ENCODE data around the gene STPG3. TPM values are rescaled to one million over a fixed set of nuclear protein-coding genes. Genes with fewer than 3 reads are reported as not detected.
A peak's percentile ranks its signal among the peaks of the same experiment; 100 is the strongest.

STPG3 gene
- total RNA-seq, 4 donors from 2014 or later: not detected

GRCh38 chr9:137293482-137294090, 42.5 kb downstream of the STPG3 start:
- Histone ChIP-seq H3K9me3 (no peaks in the 10 kb centered on the region), H3K27ac (no peak overlapping the region), H3K27me3 (peaks cover 76% of the 10 kb centered on the region), H3K4me3 (no peak overlapping the region), H3K36me3 (no peaks in the 10 kb centered on the region), H3K4me1 (peaks cover 0 to 31% (median 6%) of the 10 kb centered on the region in 3 donors)
- WGBS, 2 donors (ENCODE audit: low coverage in 1 of 2): 75 to 77% methylated on average over 14 to 29 of the region's 29 CpGs
- TF ChIP-seq POLR2AphosphoS5 (IDR thresholded peaks at IDR 0.05) (no peak), EP300 (IDR thresholded peaks at IDR 0.05) (no peak), POLR2A (IDR thresholded peaks at IDR 0.05) (no peak), CTCF (IDR thresholded peaks at IDR 0.05) (no peak)
- no peak for ATAC-seq

- Histone ChIP-seq H3K27ac (no peak overlapping the region), H3K27me3 (peaks cover 82% of the 10 kb centered on the region), H3K4me1 (peaks cover 0 to 33% (median 6%) of the 10 kb centered on the region in 3 donors), H3K4me3 (no peak overlapping the region), H3K36me3 (no peaks in the 10 kb centered on the region), H3K9me3 (no peaks in the 10 kb centered on the region)
- ATAC-seq: no peak
- no peak for TF ChIP-seq EP300 (IDR thresholded peaks at IDR 0.05)
- no peak for TF ChIP-seq POLR2AphosphoS5 (IDR thresholded peaks at IDR 0.05)
- TF ChIP-seq POLR2A (IDR thresholded peaks at IDR 0.05): no peak
- TF ChIP-seq CTCF (IDR thresholded peaks at IDR 0.05): no peak
- 42 to 60% methylated on average over 5 to 10 of the region's 11 CpGs for WGBS, 2 donors (ENCODE audit: low coverage in 1 of 2)
These were observed 43.1 kb downstream of the STPG3 start for GRCh38 chr9:137294091-137294680.

GRCh38 chr9:137294681-137295237, 43.7 kb downstream of the STPG3 start:
- H3K27ac ChIP-seq: peak overlapping the region in 1 of 4 donors; percentile 76
- ATAC-seq: peak; percentile 9
- H3K27me3 ChIP-seq: peaks cover 87% of the 10 kb centered on the region
- peak in 1 of 4 experiments; percentile 21 for TF ChIP-seq CTCF (IDR thresholded peaks at IDR 0.05)
- no peak for TF ChIP-seq POLR2A (IDR thresholded peaks at IDR 0.05)
- WGBS, 2 donors (ENCODE audit: low coverage in 1 of 2): 18% methylated on average over 25 of the region's 35 CpGs; no CpG with 5 or more reads in 1 of the 2 donors
- peaks cover 0 to 39% (median 6%) of the 10 kb centered on the region in 3 donors for H3K4me1 ChIP-seq
- H3K9me3 ChIP-seq: no peaks in the 10 kb centered on the region
- H3K36me3 ChIP-seq: no peaks in the 10 kb centered on the region
- H3K4me3 ChIP-seq: peak overlapping the region in 1 of 2 donors; percentile 50

GRCh38 chr9:137295238-137295811, 44.2 kb downstream of the STPG3 start:
- H3K4me3 ChIP-seq: peak overlapping the region in 1 of 2 donors; percentile 50
- no peaks in the 10 kb centered on the region for H3K9me3 ChIP-seq
- H3K27ac ChIP-seq: peak overlapping the region in 3 of 4 donors; percentile 58 to 76 (median 73)
- TF ChIP-seq POLR2AphosphoS5 (IDR thresholded peaks at IDR 0.05) (no peak), EP300 (IDR thresholded peaks at IDR 0.05) (no peak), POLR2A (IDR thresholded peaks at IDR 0.05) (no peak), CTCF (IDR thresholded peaks at IDR 0.05) (peak in 3 of 4 experiments; percentile 66 to 81 (median 76))
- no peaks in the 10 kb centered on the region for H3K36me3 ChIP-seq
- peak; percentile 58 for ATAC-seq
- H3K4me1 ChIP-seq: peaks cover 0 to 44% (median 6%) of the 10 kb centered on the region in 3 donors
- H3K27me3 ChIP-seq: peaks cover 87% of the 10 kb centered on the region
- 0% methylated on average over 2 of the region's 76 CpGs; no CpG with 5 or more reads in 1 of the 2 donors for WGBS, 2 donors (ENCODE audit: low coverage in 1 of 2)
